GM18951 (cell line): ENCODE results near the gene DPYD.

Source experiments
- POLR2A ChIP-seq: IDR thresholded peaks from 4 replicates; pipeline ENCODE4 v1.6.1; 2011; ENCODE audit warnings: mild to moderate bottlenecking; ENCODE audit not compliant: insufficient read length, insufficient read depth; ENCODE audit errors: extremely low read depth
- in situ Hi-C: fragments of 300-500 bp; cut with MboI; formaldehyde crosslinking; loops from one replicate; pipeline ENCODE4 v1.12.0; 2022; ENCODE audit warnings: low sequenced_read_pairs, mixed read lengths, inconsistent platforms; ENCODE audit not compliant: unreplicated experiment

DPYD gene

DNA sequence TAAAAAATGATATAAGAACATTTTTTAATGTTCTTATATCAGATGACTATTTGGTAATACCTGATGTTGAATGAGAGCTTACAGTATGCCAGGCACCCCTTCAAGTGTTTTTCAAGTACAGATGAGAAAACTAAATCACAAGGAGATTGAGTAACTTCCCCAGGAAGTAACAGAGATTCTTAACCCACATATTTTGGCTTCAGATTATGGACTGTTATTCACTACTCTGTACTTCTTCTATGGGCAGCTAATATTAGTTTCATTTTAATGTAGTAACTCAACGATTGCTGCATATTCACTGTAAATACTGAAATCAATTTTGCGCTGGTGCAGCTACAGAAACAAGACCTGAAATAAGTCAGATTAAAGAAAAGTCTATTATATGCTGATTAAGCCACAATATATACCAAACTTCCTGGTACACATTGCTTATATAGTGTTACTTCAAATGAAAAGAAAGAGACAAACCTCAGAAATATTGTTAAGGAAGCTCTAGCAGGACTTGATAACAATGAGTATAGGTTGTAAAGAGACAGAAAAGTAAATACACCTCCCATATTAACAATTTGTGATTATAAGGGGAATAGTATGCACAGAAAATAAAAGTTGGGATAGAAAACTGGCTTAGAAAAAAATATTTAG, 19.7 kb downstream of the DPYD start:
- TF ChIP-seq POLR2A, result no peak
- in situ Hi-C loops, result no loop called here

DNA sequence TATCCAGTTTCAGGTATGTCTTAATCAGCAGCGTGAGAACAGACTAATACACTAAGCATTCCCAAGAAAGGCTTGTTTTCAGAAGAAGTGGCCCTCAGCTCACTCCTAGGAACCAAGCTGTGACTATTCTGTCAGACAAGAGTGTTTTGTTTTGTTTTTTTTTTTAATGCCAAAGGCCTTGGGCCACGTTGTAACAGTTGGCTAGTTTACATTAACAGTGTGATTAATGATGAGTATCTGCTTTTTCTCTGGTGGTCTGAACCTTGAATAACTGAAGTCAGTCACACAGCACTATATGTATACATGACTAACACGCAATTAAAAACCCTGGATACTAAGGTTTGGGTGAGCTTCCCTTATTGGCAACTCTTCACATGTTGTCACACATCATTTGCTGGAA, 21.9 kb downstream of the DPYD start:
- in situ Hi-C loops, result no loop called here
- no peak for TF ChIP-seq POLR2A

- no peak for TF ChIP-seq POLR2A
- in situ Hi-C loops, result no loop called here
Measured at GRCh38 chr1:97895278-97895677, 25.6 kb downstream of the DPYD start.

DNA sequence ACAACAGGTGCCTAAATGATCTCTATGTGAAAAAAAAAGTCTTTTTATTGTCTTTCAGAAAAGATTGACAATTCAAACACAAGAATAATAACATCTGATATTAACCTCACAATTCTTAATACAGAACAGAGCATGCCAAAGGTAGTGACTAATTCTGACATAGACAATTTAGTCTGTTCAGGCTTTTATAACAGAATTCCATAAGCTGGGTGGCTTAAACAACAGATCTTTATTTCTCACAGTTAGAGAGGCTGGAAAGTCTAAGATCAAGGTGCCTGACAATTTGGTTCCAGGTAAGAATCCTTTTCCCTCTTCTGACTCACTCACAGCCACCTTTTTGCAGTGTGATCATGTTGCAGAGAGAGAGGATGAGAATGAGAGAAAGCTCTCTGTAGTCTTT, 27.0 kb downstream of the DPYD start:
- in situ Hi-C loops, result no loop called here
- TF ChIP-seq POLR2A, result no peak

DNA sequence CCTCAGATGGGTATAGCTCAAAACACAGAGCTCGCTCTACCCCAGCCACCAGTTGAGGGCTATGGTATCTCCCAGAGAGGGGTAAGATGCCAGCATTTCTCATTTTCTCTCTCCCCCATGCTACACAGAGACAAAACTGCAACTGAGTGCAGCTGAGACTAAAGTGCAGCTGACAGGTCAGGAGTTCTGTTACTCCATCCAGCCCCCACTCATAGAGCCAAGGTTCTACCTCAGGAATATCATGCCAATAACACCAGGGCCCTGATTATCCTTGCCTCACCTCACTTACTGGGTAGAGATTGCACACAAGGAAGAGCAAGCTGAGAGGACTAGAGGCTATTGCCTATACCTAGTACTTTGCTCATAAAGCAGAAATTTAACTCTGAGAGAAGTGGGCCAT, 34.6 kb downstream of the DPYD start:
- in situ Hi-C loops, result no loop called here
- no peak for TF ChIP-seq POLR2A

- in situ Hi-C loops, result no loop called here
- no peak for TF ChIP-seq POLR2A
Measured at GRCh38 chr1:97883823-97884222, 37.0 kb downstream of the DPYD start.

- TF ChIP-seq POLR2A, result no peak
- in situ Hi-C loops, result no loop called here
Measured at GRCh38 chr1:97877307-97877706, 43.5 kb downstream of the DPYD start.

GRCh38 chr1:97875996-97876395, 44.8 kb downstream of the DPYD start:
- no peak for TF ChIP-seq POLR2A
- in situ Hi-C loops, result no loop called here

GRCh38 chr1:97870589-97870988, 50.2 kb downstream of the DPYD start:
- in situ Hi-C loops, result no loop called here
- TF ChIP-seq POLR2A, result no peak

- no peak for TF ChIP-seq POLR2A
- in situ Hi-C loops, result no loop called here
Measured at GRCh38 chr1:97869441-97869840, 51.4 kb downstream of the DPYD start.

GRCh38 chr1:97867127-97867526, 53.7 kb downstream of the DPYD start:
- no peak for TF ChIP-seq POLR2A
- in situ Hi-C loops, result no loop called here

- in situ Hi-C loops, result no loop called here
- no peak for TF ChIP-seq POLR2A
Measured at GRCh38 chr1:97864615-97865014, 56.2 kb downstream of the DPYD start.

GRCh38 chr1:97853221-97853620, 67.6 kb downstream of the DPYD start:
- TF ChIP-seq POLR2A, result no peak
- in situ Hi-C loops, result no loop called here

- in situ Hi-C loops, result no loop called here
Measured at GRCh38 chr1:97849345-97850340, 71.2 kb downstream of the DPYD start.

More at GRCh38 chr1:97849345-97850340, 71.2 kb downstream of the DPYD start:
- TF ChIP-seq POLR2A, result no peak
